ENCODE measurements around the gene RTF2. TPM values are rescaled to one million over a fixed set of nuclear protein-coding genes. Genes with fewer than 3 reads are reported as not detected.

RTF2 gene
- polyA plus RNA-seq, 2 of the 4 experiments (the other 2 are of a cell fraction) = 102 to 115 TPM

DNA sequence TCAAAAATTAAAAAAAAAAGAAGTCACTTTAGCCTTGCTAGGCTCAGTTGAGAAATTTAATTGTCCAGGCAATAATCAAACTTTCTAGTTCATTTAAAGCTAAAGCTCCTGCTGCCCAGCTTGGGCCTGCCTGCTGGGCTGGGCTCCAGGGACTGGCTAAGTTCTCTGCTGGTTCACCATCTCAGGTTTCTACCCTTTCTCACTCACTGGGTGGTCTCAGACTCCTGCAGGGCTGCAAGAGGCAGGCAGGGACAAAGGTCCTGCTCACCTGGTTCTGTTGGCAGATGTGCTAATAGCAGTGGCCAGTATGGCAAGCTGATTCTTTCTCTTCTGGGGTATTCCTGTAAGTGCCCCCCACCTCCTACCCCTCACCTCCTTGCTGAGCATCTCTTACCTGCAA lies 21.2 kb upstream of the RTF2 start:
- ATAC-seq (no peak), FAIRE-seq (no peak), DNase-seq (ENCODE audit: low read depth in 1 of 2, low spot score in 1 of 2) (no peak)
- CTCF ChIA-PET = interaction anchor here (0.6 to 1.3 kb wide), 5 partner anchors 8 to 902 kb away, joined by 3 to 5 read pairs (median 4); no protein-coding TSS in a partner anchor
- no peaks in the 10 kb centered on the region for H3K9me3 ChIP-seq
- POLR2A ChIA-PET = no interaction called here
- H3K27ac ChIP-seq = no peak overlapping the region
- no peak overlapping the region for H3K4me3 ChIP-seq
- H3K4me2 ChIP-seq = no peak overlapping the region
- TF ChIP-seq POLR2AphosphoS2 (conservative IDR thresholded peaks at IDR 0.05; ENCODE audit: low read length) = no peak
- TF ChIP-seq JUN (IDR thresholded peaks at IDR 0.05) = no peak
- no peak for TF ChIP-seq MAX (IDR thresholded peaks at IDR 0.05)
- no peak for TF ChIP-seq FOSB (CRISPR knock-in tag; IDR thresholded peaks at IDR 0.05)
- no peak for TF ChIP-seq ZC3H11A (IDR thresholded peaks at IDR 0.05)
- no peak for TF ChIP-seq MAFK (IDR thresholded peaks at IDR 0.05; ENCODE audit: partially characterized antibody)
- no peak for TF ChIP-seq MYC (IDR thresholded peaks at IDR 0.05; ENCODE audit: borderline replicate concordance, low read length)
- H3K4me1 ChIP-seq = no peaks in the 10 kb centered on the region

DNA sequence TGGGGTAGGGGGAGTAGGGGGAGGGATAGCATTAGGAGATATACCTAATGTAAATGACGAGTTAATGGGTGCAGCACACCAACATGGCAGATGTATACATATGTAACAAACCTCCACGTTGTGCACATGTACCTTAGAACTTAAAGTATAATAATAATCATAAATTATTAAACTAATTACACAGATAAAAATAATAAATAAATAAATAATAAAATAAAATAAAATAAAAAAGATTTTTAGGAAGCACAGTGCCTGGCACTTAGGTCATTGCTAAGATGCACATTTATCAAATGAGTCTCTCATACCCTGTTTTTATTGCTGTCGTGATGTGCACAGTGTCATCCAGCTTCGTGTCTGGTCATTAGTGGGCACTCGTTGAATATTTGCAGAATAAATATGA lies 19.0 kb upstream of the RTF2 start:
- Histone ChIP-seq H3K4me3 (no peak overlapping the region), H3K9me3 (no peaks in the 10 kb centered on the region), H3K27ac (no peak overlapping the region), H3K4me1 (no peaks in the 10 kb centered on the region), H3K4me2 (no peak overlapping the region)
- WGBS (ENCODE audit: missing lambda C conversion rate) = 37% methylated on average over 5 of the region's 5 CpGs
- FAIRE-seq (no peak), DNase-seq (ENCODE audit: low read depth in 1 of 2, low spot score in 1 of 2) (no peak), ATAC-seq (no peak)
- CTCF ChIA-PET = interaction anchor here (0.5 to 1.0 kb wide), 2 partner anchors 9 to 54 kb away, joined by 3 read pairs; no protein-coding TSS in a partner anchor
- POLR2A ChIA-PET = no interaction called here
- TF ChIP-seq HES2 (IDR thresholded peaks at IDR 0.05) (no peak), ZC3H11A (IDR thresholded peaks at IDR 0.05) (no peak), NPAS2 (CRISPR knock-in tag; IDR thresholded peaks at IDR 0.05; ENCODE audit: borderline replicate concordance) (no peak), MYC (IDR thresholded peaks at IDR 0.05; ENCODE audit: borderline replicate concordance, low read length) (no peak), KDM5A (IDR thresholded peaks at IDR 0.05) (no peak), HOXA7 (CRISPR knock-in tag; IDR thresholded peaks at IDR 0.05) (no peak), ZFP36 (IDR thresholded peaks at IDR 0.05; ENCODE audit: borderline replicate concordance, partially characterized antibody) (no peak), ESRRA (IDR thresholded peaks at IDR 0.05; ENCODE audit: borderline replicate concordance, low read length) (no peak), MAZ (IDR thresholded peaks at IDR 0.05; ENCODE audit: borderline replicate concordance, low read depth, low read length) (no peak), ZNF302 (CRISPR knock-in tag; IDR thresholded peaks at IDR 0.05) (no peak)
- TF ChIP-seq, protein P1, sequence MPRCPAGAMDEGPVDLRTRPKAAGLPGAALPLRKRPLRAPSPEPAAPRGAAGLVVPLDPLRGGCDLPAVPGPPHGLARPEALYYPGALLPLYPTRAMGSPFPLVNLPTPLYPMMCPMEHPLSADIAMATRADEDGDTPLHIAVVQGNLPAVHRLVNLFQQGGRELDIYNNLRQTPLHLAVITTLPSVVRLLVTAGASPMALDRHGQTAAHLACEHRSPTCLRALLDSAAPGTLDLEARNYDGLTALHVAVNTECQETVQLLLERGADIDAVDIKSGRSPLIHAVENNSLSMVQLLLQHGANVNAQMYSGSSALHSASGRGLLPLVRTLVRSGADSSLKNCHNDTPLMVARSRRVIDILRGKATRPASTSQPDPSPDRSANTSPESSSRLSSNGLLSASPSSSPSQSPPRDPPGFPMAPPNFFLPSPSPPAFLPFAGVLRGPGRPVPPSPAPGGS (IDR thresholded peaks at IDR 0.05) = no peak
- TF ChIP-seq, protein P2, sequence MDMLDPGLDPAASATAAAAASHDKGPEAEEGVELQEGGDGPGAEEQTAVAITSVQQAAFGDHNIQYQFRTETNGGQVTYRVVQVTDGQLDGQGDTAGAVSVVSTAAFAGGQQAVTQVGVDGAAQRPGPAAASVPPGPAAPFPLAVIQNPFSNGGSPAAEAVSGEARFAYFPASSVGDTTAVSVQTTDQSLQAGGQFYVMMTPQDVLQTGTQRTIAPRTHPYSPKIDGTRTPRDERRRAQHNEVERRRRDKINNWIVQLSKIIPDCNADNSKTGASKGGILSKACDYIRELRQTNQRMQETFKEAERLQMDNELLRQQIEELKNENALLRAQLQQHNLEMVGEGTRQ (IDR thresholded peaks at IDR 0.05) = no peak
- TF ChIP-seq, protein P3, sequence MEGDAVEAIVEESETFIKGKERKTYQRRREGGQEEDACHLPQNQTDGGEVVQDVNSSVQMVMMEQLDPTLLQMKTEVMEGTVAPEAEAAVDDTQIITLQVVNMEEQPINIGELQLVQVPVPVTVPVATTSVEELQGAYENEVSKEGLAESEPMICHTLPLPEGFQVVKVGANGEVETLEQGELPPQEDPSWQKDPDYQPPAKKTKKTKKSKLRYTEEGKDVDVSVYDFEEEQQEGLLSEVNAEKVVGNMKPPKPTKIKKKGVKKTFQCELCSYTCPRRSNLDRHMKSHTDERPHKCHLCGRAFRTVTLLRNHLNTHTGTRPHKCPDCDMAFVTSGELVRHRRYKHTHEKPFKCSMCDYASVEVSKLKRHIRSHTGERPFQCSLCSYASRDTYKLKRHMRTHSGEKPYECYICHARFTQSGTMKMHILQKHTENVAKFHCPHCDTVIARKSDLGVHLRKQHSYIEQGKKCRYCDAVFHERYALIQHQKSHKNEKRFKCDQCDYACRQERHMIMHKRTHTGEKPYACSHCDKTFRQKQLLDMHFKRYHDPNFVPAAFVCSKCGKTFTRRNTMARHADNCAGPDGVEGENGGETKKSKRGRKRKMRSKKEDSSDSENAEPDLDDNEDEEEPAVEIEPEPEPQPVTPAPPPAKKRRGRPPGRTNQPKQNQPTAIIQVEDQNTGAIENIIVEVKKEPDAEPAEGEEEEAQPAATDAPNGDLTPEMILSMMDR (IDR thresholded peaks at IDR 0.05) = no peak

DNA sequence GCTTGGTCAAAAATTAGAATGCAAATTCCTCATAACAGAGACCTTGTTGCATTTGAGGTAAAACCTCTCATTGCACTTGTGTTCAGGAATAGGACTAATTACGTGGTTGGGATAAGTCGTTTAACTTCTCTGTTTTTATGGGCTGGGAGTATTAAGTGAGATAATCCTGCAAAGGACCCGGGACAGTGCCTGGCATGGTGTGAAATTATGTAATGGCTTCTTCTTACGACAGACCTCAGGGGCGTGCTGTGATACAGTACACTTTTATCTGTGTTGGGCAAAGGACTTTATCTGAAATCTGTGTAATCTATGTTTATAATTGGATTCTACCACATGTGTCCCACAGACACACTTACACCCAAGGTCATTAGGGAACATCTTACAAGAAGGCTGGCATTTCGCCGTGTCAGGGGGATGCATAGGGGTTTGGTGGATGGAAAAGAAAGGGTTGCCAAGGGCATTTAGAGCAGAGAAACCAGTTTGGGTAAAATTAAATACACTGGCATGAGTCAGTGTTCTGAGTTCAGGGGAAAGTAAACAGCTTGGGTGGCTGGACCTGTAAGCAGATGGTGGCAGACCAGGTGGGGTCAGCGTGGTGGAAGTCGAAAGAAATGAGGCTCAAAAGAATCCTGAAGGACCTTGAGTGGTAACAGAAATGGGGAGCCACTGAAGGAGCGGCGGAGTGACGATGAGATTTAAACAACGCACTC lies 17.2 kb upstream of the RTF2 start:
- POLR2A ChIA-PET = no interaction called here
- CTCF ChIA-PET = no interaction called here
- Histone ChIP-seq H3K9me3 (no peaks in the 10 kb centered on the region), H3K4me2 (no peak overlapping the region), H3K27ac (no peak overlapping the region), H3K4me3 (no peak overlapping the region), H3K4me1 (no peaks in the 10 kb centered on the region)
- TF ChIP-seq RNF2 (IDR thresholded peaks at IDR 0.05; ENCODE audit: borderline replicate concordance, low read depth) (no peak), CBX2 (IDR thresholded peaks at IDR 0.05; ENCODE audit: borderline replicate concordance, low read depth) (no peak), ESRRA (IDR thresholded peaks at IDR 0.05; ENCODE audit: borderline replicate concordance, low read length) (no peak), KDM1A (IDR thresholded peaks at IDR 0.05; ENCODE audit: low read depth) (no peak), JUNB (IDR thresholded peaks at IDR 0.05) (no peak), RAD21 (conservative IDR thresholded peaks at IDR 0.05 in 1 of 2, IDR thresholded peaks at IDR 0.05 in 1 of 2) (no peak), ZC3H11A (IDR thresholded peaks at IDR 0.05) (no peak)
- TF ChIP-seq, protein P4, sequence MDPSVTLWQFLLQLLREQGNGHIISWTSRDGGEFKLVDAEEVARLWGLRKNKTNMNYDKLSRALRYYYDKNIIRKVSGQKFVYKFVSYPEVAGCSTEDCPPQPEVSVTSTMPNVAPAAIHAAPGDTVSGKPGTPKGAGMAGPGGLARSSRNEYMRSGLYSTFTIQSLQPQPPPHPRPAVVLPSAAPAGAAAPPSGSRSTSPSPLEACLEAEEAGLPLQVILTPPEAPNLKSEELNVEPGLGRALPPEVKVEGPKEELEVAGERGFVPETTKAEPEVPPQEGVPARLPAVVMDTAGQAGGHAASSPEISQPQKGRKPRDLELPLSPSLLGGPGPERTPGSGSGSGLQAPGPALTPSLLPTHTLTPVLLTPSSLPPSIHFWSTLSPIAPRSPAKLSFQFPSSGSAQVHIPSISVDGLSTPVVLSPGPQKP (IDR thresholded peaks at IDR 0.05; ENCODE audit: low read depth, low read length) = no peak
- TF ChIP-seq, protein P2 (IDR thresholded peaks at IDR 0.05) = no peak
- ATAC-seq (no peak), FAIRE-seq (no peak), DNase-seq (ENCODE audit: low read depth in 1 of 2, low spot score in 1 of 2) (no peak)
- WGBS (ENCODE audit: missing lambda C conversion rate) = 47% methylated on average over 13 of the region's 13 CpGs

All from A549 (cell line).